Testis (tissue), 2 donors: ENCODE data around the gene JAK3.

Experiments
- POLR2A ChIP-seq: fragments of 450-650 bp; IDR thresholded peaks from one replicate; pipeline ENCODE4 v1.6.1; 2017; ENCODE audit warnings: antibody characterized with exemption, mild to moderate bottlenecking, moderate library complexity
- TF ChIP-seq, protein P1 (sequence below), 3 experiments: fragments of 450-650 bp in 2 of 3; fragments of 200-600 bp in 1 of 3; sonication (generic) in 1 of 3; IDR thresholded peaks; one replicate each; pipeline ENCODE4 v1.5.1; 2016 to 2019; ENCODE audit warnings: antibody characterized with exemption in 3 of 3, mild to moderate bottlenecking in 2 of 3, moderate library complexity in 1 of 3

DNA sequence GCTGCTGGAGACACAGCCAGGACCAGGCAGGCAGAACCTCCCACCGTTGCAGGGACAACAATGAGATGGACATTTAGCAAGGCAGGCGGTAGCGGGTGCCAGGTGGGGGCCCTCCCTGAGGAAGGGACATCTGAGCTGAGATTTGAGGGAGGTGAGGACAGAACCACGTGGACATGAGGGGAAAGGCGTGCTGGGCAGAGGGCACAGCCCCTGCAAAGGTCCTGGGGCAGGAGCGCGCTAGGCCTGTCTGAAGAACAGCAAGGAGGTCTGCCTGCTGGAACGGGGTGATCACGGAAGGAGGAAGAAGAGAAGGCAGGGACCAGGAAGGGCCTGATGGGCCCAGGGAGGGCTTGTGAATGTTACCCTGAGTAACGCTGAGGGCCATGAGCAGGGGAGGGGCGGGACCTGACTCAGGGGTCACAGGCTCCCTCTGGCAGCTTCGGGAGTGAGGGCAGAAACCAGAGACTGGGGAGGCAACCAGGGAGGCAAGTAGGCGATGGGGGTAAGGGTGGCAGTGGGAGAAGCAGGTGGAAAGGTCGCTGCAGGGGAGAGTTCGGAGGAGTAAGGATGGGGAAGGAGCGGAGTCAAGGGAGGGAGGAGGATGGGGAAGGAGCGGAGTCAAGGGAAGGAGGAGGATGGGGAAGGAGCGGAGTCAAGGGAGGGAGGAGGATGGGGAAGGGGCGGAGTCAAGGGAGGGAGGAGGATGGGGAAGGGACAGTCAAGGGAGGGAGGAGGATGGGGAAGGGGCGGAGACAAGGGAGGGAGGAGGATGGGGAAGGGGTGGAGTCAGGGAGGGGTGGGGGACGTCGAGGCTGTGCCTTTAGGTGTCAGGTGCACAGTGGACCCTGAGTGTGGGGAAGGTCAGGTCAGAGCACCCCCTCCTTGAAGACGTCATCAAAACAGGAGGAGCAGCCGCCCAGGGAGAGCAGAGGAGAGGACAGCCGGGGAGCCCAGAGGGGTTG lies 68.5 kb downstream of the JAK3 start:
- no peak for TF ChIP-seq POLR2A
- TF ChIP-seq, protein P1, sequence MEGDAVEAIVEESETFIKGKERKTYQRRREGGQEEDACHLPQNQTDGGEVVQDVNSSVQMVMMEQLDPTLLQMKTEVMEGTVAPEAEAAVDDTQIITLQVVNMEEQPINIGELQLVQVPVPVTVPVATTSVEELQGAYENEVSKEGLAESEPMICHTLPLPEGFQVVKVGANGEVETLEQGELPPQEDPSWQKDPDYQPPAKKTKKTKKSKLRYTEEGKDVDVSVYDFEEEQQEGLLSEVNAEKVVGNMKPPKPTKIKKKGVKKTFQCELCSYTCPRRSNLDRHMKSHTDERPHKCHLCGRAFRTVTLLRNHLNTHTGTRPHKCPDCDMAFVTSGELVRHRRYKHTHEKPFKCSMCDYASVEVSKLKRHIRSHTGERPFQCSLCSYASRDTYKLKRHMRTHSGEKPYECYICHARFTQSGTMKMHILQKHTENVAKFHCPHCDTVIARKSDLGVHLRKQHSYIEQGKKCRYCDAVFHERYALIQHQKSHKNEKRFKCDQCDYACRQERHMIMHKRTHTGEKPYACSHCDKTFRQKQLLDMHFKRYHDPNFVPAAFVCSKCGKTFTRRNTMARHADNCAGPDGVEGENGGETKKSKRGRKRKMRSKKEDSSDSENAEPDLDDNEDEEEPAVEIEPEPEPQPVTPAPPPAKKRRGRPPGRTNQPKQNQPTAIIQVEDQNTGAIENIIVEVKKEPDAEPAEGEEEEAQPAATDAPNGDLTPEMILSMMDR (IDR thresholded peaks at IDR 0.05), result no peak
